HUDEP-2 (cell line): ENCODE data around the gene SMARCA4.
A peak's percentile ranks its signal among the peaks of the same experiment; 100 is the strongest.
"Not testable (repeated sequence)": the region's sequence is repeated elsewhere in the genome, so short reads cannot be mapped to it uniquely, and the experiment has no call there.

Experiments used
- DNase-seq, 76 experiments: peaks; one replicate each; lab custom pipeline; 2025; ENCODE audit not compliant: unreplicated experiment in 76 of 76; lab: John Stamatoyannopoulos, UW

The SMARCA4 gene

DNA sequence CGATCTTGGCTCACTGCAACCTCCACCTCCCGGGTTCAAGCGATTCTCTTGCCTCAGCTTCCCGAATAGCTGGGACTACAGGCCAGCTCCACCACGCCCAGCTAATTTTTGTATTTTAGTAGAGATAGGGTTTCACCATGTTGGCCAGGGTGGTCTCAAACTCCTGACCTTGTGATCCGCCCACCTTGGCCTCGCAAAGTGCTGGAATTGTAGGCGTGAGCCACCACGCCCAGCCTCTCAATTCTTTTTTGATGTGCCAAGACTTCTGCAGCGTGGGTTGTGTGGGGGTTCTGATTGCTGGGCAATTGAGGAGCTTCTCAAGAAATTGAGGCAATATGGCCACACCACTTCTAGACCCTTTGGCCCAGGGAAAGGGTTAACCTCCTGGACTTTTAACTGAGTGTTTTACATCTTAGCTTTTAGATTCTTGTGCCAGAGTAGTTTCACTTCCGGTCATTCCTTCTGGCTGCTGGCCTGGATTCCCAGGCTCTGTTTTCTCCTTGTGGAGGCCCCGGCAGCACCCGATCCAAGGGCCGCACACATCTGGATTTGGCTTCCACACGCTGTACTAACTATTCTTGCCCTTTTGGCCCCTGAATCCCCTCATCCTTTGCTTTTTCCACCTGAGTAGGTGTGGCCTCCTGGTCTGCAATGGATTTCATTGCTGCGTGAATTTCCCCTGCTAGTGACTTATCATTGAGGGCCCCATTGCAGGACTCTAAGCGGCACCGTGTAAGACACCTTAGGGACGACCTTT, 14.7 kb downstream of the SMARCA4 start:
- no peak for DNase-seq

DNA sequence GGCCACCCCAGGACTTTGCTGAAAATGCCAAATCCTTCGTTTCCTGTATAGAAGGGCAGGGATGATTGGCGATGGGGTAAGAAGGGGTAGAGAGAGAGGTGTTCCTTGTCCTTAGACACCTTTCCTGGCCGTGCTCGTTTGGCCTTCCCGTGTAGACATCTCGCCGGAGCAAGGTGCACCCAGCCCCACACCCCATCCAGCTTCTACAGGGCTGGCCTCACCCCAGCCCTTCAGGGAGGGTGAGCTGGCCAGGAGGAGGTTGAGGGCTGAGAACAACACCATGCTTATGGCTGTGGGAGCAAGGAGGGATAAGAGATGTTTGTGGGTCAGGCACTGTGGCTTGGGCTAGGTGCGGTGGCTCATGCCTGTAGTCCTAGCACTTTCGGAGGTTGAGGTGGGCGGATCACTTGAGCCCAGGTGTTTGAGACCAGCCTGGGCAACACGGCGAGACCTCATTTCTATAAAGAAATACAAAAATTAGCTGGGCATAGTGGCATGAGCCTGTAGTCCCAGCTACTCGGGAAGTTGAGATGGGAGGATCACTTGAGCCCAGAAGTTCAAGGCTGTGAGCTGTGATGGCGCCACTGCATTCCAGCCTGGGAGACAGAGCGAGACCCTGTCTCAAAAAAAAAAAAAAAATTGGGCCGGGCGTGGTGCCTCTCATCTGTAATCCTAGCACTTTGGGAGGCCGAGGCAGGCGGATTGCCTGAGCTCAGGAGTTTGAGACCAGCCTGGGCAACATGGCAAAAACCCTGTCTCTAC, 15.5 kb downstream of the SMARCA4 start:
- DNase-seq: no peak

DNA sequence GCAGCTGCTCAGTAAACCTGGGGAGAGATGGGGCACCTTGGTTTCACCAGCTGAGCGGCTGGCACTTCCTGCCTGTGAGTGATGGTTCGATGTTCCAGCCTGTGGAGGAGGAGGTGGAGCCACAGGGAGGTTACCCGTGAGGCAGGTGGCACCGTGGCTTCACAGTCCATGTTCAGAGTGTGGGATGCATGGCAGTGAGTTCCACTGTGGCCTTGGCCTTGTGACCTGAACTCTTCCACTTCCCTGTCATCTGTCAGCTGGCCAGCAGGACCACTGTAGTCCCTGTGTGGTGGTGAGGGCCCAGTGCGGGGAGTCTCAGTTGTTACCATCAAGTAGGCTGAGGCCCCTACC, 16.9 kb downstream of the SMARCA4 start:
- DNase-seq: no peak

DNA sequence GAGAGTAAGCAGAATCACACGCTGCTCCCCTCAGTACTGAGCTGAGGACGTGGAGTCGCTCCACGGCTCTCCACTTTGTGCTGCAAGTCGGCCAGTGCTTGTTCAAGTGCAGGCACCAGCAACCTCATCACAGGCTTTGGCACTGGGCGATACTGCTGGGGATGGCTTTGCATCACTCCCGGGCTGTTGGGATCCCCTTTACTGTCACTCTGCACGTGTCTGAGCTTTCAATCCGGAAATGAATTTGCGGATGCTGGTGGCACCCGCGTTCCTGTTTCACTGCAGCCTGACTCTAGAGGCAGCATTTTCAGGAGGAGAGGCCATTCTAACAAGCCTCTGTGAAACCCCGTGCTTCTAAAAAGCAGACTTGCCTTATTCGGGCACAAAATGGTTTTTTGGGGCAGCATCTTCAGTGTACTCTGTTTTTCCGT, 19.1 kb downstream of the SMARCA4 start:
- DNase-seq: no peak

DNA sequence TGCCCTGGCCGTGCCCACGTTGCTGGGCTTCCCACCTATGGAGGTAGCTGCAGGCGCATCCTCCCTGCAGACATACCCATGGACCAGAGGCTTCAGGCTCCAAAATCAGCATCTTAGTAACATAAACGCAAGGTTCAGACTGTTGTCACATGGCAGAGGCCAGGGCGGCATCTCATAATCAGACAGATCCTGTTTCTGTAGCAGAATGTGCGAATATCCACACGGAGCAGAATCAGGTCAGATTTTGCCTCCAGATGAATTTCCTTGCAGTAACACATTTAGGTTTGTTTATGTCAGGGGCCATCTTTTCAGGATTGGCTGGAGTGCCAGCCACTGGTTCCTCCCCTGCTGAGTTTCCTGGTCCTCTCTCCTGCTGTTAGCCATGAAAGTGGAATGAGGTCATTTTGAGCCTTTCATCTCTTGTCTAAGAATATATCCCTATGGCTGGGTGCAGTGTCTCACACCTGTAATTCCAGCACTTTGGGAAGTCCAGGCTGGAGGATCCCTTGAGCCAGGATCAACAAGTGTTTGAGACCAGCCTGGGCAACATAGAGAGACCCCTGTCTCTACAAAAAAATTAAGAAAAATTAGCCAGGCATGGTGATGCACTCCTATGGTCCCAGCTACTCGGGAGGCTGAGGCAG, 20.5 kb downstream of the SMARCA4 start:
- DNase-seq: no peak

DNA sequence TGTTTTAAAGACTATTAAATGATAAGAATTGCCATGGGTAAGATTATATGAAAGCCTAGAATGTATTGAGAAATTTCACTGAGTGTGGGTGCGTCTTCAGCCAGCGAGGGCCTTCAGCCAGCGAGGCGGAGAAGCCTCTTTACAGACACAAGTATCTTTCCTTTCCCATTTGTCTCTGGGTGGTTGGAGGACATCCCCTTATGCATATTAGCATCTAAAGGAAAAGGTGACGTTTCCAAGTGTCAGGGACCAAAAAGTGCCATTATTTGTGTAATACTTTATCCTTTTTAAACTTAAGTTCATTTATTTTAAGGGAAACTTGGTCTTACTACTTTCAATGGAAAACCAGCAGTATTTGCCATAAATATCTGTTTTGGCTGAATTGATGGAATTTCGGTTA, 22.2 kb downstream of the SMARCA4 start:
- DNase-seq: no peak

DNA sequence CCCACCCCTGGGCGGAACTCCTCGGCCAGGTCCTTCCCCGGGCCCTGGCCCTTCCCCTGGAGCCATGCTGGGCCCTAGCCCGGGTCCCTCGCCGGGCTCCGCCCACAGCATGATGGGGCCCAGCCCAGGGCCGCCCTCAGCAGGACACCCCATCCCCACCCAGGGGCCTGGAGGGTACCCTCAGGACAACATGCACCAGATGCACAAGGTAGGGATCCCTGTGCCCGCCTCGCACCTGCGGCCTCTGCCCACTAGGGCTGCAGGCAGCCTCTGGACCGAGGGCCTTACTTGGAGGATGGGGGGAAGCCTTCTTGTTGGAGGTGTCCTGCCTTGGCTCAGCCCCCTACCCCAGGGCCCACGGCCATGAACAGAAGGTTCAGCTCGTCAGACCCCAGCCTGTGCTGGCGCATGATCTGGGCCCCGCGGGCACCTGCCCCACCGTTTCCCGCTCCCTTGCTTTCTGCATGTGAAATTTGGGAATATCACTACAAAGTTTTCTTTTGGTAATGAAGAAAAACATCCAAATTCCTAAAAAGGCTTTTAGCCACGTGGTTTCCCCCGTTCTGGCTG, 23.4 kb downstream of the SMARCA4 start:
- no peak for DNase-seq

DNA sequence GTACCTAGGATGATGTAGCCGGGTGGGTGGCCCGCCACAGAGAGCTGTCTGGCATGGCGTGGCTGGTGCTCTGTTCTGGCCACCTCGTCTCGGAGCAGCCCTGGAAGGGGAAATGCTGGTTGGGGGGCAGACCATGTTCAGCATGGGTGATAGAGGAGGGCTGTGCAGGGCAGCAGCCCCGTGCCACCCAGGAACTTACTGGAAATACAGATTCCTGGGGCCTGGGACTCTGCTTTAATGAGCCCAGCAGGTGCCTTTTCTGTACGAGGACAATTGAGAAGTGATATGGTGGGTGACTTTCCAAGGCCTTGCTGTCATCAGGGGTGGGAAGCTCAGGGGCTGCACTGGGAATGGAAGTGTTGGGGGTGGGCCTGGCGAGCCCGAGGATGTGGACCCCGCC, 24.7 kb downstream of the SMARCA4 start:
- DNase-seq: no peak

DNA sequence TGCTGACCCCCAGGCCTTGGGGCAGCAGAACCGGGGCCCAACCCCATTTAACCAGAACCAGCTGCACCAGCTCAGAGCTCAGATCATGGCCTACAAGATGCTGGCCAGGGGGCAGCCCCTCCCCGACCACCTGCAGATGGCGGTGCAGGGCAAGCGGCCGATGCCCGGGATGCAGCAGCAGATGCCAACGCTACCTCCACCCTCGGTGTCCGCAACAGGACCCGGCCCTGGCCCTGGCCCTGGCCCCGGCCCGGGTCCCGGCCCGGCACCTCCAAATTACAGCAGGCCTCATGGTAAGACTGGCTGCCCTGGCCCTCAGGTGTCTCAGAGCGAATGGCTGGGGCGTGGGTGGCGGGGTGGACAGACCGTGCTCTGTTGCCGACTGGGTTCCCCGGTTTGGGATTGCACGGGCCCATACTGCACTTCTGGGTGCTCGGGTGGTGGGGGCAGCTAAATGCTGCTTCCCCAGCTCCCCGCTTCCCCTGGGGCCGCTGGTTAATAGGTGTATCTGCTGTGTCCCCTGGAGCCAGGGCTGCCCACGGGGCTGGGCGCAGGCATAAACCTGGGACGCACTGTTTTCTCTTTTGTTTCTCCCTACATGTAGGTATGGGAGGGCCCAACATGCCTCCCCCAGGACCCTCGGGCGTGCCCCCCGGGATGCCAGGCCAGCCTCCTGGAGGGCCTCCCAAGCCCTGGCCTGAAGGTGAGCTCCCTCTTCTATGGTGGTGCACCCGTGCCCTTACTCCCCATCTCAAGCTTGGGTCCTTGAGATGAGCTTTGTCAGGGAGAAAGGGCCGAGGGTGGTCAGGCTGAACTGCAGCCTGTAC, 25.7 kb downstream of the SMARCA4 start:
- DNase-seq: no peak

DNA sequence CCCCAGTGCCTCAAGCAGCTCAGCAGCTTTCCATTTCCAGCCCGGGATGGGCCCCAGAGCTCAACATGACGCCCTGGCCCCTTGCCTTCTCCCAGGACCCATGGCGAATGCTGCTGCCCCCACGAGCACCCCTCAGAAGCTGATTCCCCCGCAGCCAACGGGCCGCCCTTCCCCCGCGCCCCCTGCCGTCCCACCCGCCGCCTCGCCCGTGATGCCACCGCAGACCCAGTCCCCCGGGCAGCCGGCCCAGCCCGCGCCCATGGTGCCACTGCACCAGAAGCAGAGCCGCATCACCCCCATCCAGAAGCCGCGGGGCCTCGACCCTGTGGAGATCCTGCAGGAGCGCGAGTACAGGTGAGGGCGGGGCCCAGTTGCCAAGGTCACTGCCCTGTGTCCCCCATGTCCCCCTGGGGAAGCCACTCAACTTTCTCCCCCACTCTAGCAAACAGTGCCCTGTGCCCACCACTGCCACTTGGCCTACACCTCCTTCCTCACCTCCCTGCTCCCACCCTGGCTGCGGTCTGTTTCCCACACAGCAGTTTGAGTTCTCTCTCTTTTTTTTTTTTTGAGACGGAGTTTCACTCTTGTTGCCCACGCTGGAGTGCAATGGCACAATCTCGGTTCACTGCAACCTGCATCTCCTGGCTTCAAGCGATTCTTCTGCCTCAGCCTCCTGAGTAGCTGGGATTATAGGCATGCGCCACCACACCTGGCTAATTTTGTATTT, 26.9 kb downstream of the SMARCA4 start:
- DNase-seq: no peak

DNA sequence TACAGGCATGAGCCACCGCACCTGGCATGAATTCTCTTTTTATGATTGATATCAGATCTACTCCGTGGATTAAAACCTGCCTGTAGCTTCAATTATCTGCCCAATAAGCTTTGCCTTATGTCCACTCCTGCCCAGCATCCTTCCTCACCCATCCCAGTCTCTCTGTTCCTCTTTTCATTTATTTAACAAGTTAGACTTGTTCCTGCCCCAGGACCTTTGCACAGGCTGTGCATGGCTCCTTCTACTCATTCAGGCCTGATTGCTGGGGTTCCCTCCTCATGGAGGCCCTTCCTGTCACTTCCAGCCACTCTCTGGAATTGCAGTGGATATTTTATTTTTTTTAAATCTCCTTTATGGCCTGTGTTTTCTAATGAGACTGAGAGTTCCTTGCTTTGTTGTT, 27.6 kb downstream of the SMARCA4 start:
- DNase-seq: no peak

DNA sequence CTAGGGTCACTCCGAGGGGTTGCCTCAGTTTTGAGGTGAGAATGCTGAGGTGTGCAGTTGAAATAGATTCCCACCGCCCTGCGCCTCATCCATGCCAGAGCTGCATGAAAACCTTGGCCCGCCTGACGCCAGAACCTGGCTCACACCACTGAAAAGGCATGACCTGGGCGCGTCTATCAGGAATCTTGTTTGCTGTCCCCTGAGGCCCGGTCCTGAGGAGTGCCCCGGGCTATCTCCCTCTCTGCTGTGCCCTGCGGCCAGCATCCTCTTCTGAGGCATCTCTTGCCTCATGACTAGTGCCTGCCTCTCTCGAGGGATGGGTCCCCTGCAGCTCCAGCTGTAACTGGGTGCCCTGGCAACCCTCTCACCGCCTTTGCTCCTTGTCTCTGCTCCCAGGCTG, 28.1 kb downstream of the SMARCA4 start:
- no peak for DNase-seq

DNA sequence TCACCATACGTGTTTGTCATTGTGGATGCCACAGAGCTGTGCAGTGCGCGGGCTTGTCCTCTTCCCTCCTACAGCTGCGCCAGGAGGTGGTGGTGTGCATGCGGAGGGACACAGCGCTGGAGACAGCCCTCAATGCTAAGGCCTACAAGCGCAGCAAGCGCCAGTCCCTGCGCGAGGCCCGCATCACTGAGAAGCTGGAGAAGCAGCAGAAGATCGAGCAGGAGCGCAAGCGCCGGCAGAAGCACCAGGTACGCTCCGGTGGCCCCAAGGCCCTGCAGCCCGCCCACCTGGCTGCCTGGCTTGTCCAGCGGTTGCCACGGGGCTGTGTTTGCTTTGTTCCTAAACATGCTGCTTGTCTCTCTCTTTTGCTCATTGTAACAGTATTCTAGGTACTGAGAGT, 30.2 kb downstream of the SMARCA4 start:
- no peak for DNase-seq

DNA sequence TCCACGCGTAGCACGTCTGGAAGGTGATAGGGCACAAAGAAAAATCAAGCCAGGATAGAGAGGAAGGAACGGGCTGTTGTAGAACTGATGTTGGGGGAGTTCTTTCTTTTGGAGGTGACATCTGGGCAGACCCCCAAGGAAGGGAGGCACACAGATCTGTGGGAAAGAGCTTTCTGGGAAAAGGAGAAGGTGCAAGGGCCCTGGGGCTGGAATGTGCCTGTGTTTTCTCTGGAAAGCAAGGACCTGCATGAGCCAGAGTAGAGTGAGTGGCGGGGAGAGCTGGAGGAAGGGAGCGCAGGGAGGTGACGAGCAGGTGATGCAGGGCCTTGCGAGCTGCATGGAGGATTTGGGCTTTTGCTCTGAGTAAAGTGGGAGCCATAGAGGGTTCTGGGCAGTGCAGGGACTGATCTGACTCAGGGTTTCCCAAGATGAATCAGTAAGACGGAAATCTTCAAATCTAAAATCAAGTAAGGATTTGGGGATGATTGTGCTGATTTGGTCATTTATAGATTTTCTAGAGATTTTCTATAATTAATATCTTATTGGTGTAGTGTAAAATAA, 30.8 kb downstream of the SMARCA4 start:
- no peak for DNase-seq

DNA sequence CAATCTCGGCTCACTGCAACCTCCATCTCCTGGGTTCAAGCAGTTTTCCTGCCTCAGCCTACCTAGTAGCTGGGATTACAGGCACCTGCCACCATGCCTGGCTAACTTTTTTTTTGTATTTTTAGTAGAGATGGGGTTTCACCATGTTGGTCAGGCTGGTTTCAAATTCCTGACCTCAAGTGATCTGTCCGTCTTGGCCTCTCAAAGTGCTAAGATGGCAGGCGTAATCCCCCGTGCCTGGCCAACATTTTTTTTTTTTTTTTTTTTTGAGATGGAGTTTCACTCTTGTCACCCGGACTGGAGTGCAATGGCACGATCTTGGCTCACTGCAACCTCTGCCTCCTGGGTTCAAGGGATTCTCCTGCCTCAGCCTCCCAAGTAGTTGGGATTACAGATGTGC, 31.3 kb downstream of the SMARCA4 start:
- not testable (repeated sequence) for DNase-seq

DNA sequence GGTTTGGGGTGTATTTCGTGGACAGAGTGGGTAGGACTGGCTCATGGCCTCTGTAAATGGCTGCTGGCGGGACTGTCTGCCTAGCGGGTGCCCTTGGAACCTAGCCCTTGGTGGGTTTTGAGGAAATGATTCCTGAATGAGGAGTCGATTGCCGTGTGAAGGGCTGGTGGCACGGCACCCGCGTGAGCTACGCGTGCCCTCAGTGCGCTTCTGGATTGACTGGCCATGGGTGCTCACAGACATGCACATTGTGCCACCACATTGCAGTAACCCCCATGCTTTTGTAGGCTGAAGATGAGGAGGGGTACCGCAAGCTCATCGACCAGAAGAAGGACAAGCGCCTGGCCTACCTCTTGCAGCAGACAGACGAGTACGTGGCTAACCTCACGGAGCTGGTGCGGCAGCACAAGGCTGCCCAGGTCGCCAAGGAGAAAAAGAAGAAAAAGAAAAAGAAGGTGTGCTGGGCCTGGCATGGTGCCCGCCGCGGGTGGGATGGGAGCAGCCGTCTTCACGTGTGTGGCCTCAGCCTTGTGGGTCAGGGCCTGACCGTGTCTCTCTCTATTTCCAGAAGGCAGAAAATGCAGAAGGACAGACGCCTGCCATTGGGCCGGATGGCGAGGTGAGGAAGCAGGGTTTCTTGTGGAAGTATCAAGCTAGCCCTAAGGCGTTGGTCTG, 35.2 kb downstream of the SMARCA4 start:
- no peak for DNase-seq

DNA sequence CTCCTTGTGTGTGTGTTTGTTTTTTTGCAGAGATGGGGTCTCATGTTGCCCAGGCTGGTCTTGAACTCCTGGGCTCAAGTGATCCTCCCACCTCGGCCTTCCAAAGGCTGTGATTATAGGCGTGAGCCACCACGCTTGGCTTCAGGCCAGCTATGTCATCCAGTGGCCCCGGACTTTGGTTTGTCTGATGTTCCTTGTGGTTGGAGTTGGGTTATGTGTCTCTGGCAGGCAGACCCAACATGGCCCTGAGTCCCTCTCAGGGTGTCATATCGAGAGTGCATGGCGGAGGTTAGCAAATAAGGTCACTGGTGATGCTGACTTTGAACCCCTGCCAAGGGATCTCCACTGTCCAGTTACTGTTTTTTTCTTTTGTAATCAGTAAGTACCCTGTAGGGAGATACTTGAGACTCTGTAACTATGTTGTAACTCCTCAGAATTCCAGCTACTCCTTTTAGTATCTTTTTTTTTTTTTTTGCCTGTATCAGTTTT, 37.3 kb downstream of the SMARCA4 start:
- peak in 2 of 76 experiments; percentile 5 to 13 for DNase-seq

DNA sequence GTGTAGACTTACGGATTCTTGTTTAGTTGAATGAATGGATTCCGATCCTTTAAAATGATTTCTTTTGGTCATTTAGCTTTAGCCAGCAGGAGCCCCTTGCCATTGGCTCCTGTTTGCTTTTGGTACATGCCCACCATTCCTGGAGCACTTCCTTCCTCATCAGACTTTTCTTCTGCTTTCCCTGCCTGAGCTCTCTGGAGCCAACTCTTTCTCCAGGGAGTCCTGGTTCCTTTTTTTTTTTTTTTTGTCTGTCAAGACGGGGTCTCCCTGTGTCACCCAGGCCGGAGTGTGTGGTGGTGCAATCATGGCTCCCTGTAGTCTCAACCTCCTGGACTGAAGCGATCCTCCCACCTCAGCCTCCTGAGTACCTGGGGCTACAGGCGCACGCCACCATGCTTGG, 37.8 kb downstream of the SMARCA4 start:
- no peak for DNase-seq

DNA sequence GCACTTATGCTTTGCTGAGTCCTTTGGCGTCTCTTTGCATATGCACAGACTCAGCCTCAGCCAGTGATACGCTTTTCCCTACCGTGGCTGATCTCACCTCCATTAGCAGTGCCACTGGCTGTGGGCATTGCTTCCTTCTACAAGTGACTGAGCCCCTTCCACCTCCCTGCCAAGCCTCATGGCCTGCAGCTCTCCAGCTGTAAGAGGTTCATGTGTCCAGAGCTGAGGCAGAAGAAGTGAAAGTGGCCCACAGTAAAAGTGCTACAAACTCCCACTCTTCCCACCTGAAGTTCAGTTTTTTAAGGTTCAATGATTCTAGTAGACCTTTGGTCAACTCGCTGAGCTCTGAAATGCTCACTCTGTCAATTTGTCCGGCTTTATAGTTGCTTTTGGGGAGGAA, 44.7 kb downstream of the SMARCA4 start:
- no peak for DNase-seq
